Dermis microvascular lymphatic vessel endothelial cell (primary cell): ENCODE data around the gene PPM1A. TPM values are rescaled to one million over a fixed set of nuclear protein-coding genes. Genes with fewer than 3 reads are reported as not detected.
A peak's percentile ranks its signal among the peaks of the same experiment; 100 is the strongest.

Source experiments
- DNase-seq, 2 donors: peaks; one replicate each; pipeline versions ENCODE4 v3.0.0 to v3.0.0-alpha.2; 2010; ENCODE audit warnings: low read depth in 2 of 2
- total RNA-seq: library from RNA; depleted of rRNA; stranded (reverse); fragments of >200 nt; gene quantifications from 2 replicates; pipeline ENCODE4 v1.2.1, GENCODE V29; 2014

Gene PPM1A
- 10.1 and 13.8 TPM in 2 replicates for total RNA-seq

DNA sequence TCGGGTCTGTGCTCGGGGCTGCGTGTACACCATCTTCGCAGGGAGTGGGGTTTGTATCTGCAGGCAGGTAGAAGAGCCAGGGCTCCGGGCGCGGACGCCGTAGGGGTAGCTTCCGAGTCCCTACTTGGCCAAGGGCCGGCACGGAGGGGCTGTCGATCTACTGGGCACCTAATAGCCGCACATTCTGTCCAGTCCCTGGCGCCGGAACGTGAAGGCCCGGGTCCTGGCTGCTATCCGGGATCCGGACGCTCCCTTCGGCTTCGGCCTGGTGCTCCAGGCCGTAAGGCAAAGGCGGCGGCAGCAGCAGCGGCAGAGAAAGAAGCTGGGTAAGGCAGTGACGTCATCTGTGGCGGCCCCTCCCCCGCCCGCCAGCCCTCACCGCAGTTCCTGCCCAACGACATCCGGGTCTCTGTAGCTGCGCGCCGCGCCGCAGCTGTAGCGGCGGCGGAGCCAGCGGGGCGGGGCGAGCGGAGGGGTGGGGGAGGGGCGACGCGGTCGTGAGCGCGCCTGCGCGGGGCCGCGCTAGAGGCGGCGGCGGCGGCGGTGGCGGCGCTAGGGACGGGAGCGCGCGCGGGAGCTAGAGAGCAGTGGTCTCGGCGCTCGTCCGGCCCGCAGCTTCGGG lies at the start of gene PPM1A:
Gene PPM1A (plus strand): TSS at position 525 of the 622 bp plus-strand sequence. CDS start 33,483 bp downstream, outside the sequence.
- DNase-seq: peak; percentile 85 to 96

DNA sequence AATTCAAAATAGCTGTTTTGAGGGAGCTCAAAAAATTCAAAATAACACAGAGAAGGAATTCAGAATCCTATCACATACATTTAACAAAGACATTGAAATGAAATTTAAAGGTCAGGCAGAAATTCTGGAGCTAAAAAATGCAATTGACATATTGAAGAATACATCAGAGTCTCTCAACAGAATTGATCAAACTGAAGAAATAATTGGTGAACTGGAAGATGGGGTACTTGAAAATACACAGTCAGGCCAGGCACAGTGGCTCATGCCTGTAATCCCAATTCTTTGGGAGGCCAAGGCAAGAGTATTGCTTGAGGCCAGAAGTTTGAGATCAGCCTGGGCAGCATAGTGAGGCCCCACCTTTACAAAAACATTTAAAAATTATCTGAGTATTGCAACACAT lies 49.7 kb upstream of the PPM1A start:
- DNase-seq: no peak

DNA sequence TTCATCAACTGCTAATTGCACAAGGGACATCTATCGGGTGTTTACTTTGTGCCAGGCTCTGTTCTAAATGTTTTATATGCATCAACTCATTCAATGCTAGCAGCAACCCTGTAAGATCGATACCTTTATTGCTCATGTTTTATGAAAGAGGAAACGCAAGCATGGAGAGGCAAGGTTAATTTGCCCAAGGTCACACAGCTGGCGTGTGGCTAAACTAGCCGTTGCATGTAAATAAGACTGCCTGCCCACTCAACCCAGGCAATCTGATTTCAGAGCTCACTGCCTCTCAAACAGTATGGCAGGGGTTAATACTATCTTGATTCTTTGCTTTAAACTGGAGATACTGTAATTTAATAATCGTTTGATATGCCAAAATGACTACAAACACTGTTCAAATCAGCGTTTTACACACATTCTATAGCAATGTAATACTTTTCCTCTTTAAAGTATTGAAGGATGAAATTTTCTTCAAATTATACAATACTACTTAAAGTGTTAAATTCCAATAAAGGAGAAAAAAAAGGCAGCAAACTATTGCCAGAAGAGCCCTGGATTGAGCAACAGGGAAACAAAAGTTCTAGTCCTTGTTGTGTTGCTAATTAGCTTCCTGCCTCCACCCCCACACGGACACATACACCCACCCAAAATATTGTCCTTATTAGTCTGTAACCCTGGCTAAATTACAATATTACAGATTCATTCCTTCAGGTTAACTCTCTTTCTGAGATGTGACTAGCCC lies 44.7 kb upstream of the PPM1A start:
- DNase-seq: no peak

DNA sequence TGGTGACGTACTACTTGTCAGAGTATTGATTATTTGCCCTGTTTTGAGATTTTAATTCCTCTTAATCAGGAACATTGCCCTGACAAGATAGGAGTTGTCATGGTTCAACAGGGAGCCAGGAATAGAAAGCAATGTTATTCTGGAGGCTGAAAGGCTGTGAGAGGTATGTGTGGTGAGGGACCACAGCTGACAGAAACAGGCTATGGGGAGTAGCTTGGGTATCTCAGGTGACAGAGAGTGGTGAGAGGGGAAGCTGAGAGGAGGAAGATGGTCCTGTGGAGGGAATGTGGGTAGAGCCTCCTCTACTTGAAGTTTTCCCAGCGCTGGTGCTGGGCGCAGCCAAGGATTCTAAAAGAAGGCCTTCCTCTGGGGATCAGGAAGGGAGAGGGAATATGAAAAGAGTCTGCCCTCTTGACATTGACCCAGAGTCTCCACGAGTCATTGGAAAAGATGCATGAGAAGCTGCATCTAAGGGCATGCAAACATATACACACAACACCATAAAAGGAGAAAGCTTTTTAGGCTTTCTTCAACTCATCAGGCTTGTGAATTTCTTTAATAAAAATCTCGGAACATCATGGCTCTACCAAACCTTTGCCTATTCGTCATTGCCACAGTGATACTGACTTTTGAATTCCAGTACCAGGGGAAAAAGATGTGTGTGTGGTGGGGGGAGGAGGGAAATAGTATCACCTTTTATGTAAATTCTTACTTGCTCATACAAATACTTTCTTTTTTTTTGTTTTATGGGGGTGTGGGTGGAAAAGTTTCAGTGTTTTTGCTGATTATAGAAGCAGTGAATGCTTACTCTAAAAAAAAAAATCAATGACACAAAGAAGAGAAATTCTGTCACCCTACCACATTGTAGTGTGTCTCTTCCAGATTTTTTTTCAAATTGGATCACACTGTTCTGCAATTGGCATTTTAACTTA lies 43.9 kb upstream of the PPM1A start:
- no peak for DNase-seq

DNA sequence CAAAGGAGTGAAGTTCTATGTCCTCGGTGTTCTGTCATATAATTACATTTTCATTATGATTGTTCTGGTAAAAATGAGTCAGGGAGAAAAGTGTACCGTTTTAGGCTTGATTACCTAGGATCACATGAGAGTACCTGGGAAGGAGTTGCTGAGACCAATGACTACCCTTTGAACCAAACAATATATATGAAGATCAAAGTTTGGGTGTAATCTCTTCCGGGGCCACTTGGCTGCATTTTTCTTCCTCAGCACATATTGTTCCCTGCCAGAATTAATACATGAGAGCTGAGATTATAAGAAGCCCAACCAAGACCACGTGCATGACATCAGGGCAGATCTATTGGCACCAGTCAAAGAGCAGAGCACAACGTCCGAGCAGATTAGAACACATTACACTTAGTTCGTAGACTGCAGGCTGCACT lies 42.8 kb upstream of the PPM1A start:
- no peak for DNase-seq

DNA sequence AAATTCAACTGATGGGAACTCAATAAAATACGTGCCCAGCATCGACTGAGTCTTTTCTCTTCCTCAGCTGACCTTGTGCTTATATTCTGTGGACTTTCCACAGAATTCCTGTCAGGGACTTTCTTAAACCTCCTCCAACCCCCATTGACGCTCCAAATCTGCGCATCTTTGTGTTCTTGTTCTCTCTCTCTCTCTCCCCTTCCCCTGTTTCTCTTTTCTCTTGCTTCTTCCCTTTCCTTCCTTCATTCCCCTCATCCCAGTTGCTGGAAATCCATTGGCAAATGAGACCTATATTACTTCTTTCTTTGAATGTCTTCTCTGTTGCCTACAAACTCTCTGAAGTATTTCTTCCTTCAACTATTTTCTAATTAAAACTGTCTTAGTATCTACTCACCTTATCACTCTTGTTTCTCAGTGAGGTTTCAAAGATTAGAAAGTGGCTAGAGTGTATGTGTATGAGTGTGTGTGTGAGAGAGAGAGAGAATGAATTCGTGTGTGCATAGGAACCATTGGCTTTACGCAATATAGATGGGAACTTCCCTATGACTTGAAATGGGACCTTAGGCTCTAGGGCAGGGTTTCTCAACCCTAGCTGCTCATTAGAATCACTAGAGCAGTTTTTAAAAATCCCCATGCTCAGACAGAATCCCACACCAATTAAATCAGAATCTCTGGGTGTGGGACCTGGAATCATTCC lies 42.0 kb upstream of the PPM1A start:
- no peak for DNase-seq

DNA sequence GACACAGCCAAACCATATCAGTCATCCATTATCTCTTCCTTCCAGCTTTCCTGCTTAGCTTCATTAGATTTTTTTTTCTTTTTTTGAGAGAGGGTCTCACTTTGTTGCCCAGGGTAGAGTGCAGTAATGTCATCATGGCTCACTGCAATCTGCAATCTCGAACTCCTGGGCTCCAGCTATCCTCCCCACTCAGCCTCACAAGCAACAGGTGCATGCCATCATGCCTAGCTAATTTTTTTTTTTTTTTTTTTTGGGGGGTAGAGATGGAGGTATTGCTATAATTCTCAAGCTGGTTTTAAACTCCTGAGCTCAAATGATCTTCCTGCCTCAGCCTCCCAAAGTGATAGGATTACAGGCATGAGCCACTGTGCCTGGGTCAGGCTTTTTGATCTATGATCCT lies 38.3 kb upstream of the PPM1A start:
- no peak for DNase-seq

DNA sequence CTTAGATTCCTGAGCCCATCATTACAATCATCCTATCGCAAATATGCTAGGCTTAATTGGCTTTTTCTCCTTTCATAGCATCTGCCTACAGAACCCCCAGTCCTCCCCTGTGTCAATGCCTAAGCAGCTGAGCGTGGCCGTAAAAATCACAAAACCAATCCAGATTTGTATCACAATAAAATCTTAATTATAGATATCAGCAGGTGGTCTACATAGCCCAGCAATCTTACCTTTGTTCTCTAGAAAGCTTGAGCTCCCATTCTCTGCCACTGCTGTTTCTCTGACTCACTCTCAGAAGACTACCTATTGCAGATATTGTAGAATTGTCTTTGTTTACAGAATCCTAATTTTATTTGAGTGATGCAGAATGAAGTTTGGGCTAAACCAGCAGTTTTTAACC lies 37.9 kb upstream of the PPM1A start:
- no peak for DNase-seq

DNA sequence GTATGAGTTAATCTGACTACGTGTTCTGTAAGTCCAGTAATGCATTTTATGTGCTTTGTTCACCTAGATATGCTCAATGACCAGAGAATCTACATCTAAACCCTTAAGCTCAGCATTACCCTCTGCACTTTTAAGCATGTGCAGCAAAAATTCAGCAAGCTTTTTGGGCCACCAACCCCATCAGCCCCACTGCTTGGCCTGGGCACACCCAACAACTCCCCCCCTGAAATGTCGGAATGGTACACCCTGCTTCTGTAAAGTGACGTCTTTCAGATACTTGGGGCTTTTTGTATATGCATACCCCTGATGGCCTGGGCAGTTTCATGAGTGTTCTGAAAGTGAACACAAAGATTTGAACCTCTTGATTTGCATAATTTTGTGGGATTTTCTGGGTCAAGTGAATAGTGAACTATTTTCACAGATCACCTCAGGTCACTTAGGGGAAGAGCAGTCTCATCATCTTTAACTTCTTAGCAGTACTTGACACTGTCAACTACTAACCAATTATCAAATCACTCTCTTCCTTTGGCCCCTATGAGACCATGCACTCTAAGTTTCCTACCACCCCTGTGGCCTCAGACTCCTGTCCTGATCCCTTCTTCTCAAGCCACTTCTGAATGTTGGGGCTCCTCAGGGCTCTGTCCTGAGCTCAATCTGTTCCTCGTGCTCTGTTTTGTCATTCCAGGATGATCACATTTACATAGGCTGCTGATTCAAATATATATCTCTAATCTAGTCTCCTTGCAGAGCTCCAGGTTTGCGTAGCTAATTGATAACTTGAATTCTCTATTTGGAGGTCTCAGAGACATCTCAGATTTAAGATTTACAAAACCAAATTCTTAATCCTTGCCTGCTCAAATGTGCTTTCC lies 36.3 kb upstream of the PPM1A start:
- no peak for DNase-seq

DNA sequence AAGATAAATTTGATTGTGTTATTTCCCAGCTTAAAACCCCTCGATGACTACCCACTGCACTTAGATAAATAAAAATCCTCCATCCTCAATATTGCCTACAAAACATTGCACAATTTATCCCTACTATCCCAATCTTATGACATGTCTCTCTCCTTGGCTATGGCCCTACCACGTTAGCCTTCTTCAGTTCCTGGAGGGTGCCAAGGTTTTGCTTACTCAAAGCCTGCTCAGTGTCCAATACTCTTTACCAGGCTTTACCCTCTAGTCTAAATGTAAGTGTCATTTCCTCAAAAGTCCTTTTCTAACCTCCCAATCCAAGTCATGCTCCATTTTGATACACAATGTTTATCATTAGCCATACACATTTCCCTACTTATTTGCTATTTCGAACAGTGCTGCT lies 35.0 kb upstream of the PPM1A start:
- DNase-seq: no peak

DNA sequence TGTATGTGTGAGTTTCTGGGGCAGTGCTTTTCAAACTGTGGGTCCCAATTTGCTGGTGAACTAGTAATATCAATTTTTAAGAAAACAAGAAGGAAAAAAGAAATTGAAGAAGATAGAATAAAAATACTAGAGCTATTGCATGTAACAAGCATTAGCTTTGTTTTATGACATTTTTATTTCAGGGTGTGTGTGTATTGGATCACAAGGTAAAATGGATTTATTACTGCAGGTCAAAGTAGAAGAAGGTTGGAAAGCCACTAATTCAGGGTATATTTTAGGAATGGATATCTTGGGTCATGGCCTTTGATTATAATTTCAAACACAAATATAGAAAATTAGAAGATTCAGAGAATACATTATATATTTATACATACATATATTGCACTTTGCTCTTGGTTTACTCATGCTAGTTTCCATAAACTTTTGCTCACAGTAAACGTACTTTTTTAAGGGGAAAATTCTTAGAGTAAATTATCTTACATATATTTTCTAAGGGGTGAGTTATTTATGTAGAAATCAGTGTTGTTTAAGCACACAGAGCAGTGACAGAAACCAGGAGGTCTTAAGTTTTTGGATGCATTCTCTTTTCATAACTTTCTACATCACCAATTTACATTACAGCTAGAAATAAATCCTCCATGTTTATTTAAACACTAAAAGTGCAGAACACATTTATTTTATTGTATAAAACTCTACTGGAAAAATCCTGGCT lies 34.5 kb upstream of the PPM1A start:
- DNase-seq: no peak

DNA sequence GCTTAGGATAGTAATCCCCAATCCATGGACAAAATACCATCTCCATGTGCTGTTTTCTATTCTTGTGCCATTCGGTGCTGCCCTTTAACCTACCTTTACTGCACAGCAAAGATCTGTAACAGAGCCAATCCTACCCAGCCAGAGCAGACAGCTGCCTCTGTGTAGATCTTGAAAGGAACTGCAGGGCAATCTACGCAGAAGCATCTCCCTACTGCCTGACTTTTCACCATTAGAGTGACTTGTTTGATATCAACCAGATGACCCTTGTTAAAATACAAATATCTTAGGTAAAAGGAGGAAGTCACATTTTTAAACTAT lies 33.9 kb upstream of the PPM1A start:
- no peak for DNase-seq

DNA sequence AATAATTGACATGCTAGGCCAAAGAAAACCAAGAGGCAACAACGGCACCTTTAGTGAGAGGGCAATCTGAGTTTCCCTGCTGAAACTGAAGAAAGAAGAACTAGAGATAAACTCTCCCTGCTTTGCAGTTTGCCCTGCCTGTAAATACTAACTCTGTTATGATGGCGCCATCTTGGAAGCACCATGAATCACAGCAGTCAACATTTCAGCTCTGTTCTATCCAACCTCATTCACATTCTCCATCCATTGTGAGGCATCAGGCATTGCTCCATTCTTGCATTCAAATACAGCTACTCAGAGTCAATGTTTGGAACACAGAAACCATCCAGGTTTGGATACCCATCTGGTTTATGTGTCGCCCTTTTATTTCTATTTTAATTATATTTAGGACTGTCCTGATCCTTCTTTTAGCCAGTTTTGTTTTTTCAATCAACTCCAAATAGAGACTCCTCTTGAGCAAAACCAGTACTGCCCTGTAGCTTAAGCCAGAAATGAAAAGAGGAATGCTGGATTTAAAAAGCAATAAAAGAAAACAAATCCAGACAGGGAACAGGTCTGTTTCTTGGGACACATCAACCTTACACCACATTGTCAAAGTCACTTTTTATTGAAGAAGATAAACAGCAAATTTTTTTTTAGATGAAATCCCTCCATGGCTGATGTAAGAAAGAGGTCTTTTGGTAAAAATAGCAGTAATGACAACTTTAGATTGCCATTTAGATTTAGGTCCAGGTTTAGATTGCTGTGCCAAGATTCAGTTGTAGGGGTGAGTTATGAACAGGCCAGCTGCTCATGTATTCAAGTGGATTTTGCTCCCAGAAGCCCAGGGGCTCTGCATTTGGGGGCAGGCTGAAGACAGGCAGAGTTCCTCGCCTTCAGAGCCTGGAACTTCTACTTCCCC lies 33.3 kb upstream of the PPM1A start:
- DNase-seq: no peak

DNA sequence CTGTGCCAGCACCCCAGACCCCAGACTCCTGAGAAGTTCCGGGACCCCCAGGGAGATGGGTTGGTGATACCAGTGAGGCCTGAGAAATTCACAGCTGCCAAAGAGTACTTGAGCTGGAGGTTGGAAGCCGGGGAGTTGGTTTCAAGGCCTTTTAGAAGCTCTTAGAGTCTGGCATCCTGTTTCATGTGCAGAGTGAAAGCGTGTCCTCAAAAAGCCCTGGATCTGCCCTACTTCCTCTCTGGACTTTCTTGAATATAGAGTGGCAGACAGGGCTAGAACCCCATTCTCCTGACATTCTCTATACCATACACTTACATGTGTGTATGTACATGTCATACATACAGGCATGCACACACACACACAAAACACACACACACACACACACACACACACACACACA lies 31.3 kb upstream of the PPM1A start:
- no peak for DNase-seq

DNA sequence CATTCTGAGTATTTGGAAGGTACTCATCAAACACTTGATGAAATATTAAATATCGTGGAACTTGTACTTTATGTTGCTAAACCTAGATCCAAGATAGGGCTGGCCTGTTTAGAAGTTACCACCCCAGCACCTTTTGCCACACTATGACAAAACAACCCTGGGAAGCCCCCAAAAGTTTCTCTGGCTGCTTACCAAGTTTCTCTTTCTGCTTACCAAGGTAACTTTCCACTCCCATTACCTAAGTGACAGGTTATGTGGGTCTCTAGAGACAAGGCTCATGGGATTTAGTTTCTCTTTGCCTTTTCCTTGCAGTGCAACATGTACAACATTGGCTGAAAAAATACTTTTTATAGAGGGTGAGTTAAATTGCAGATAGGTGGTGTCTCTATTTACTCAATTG lies 28.9 kb upstream of the PPM1A start:
- DNase-seq: no peak

DNA sequence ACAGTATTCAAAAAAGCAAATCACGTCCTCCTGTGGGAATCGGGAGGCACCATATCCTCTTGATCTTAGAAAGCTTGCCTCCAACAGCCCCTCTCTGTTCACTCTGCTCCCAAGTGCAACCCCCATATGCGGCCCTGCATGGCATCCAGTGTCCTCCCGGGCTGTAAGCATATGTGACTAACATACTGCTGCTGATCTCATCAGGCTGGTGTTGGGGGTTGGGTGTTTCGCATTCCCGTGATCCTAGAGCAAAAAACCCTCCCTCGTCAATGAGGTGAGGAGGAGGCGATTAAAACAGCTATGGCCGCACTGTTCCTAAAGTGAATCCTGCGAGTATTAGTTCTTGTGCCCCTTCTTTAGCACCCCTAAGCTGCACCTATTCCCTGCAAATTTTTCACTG lies 28.1 kb upstream of the PPM1A start:
- DNase-seq: no peak

DNA sequence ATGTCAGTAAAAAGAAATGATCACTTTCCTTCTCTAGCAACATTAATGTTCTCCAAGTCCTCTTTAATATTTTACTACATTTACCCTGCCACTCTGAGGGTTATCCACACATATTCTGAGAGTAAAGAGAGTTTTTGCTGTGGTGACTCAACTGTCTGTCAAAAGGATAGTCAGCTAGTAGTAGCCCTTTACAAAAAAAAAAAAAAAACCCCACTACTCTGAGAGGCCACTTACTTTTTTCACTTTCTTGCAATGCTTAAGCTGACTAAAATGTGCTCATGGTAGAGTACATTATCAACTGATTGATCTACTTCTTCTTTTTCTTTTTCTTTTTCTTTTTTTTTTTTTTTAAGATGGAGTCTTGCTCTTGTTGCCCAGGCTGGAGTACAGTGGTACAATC lies 27.6 kb upstream of the PPM1A start:
- DNase-seq: no peak

DNA sequence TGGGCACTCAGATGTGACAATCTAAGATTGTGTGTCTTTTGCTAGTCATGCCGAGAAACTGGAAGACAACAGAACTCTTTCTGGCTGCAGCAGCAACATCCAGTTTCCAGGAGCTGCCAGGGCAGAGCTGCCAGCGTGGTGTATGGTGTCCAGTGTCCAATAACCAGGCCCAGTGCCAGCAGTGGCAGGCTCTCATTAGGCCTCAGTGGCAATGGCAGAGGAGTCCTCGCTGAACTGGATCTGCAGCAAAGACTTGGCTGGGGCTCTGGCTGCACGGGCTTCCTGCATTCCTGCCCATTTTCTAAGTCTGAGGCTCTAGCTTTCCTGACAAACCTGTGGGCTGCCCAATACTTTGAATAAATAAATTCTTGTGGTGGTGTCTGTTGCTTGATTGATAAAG lies 26.2 kb upstream of the PPM1A start:
- no peak for DNase-seq

DNA sequence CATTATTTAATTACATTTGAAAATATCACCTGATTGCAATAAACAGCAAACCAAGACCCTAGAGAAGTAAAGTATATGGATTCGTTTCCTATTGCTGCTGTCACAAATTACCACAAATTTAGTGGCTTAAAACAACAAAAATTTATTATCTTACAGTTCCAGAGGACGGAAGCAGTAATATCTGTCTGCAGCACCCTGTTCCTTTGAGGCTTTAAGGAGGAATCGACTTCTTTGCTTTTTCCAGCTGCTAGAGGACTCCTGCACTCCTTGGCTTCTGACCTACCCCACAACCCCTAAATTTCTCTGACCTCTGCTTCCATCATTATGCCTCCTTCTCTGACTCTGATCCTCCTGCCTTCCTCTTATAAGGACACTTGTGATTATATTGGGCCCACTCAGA lies 23.8 kb upstream of the PPM1A start:
- no peak for DNase-seq
